HEK293 (cell line): ENCODE data around the gene SDC3.

ENCODE experiments used
- CTCF ChIA-PET: fragments of 350-600 bp; formaldehyde crosslinking; extraction: SDS; loops from one replicate; lab custom pipeline; 2021; ENCODE audit warnings: antibody characterized with exemption; lab: Yijun Ruan, JAX
- POLR2A ChIA-PET: fragments of 300-600 bp; formaldehyde crosslinking; extraction: SDS; loops from one replicate; lab custom pipeline; 2020; ENCODE audit warnings: antibody characterized with exemption, inconsistent platforms; lab: Yijun Ruan, JAX
- H3K27ac ChIP-seq: fragments of 200-500 bp; sonication (Bioruptor generic); 2 replicates; pipeline ENCODE4 v1.5.1; 2014; ENCODE audit warnings: low read depth, low read length, control low read depth, inconsistent platforms; ENCODE audit errors: extremely low read depth
- H3K36me3 ChIP-seq, 2 experiments: fragments of 200-500 bp in 1 of 2; sonication (Bioruptor generic) in 1 of 2; 1 replicate in 1 of 2; 2 replicates in 1 of 2; pipeline ENCODE4 v1.5.1; 2014 to 2017; ENCODE audit warnings: inconsistent platforms in 2 of 2, low read length in 2 of 2; ENCODE audit not compliant: control insufficient read depth in 2 of 2, insufficient read depth in 1 of 2
- H3K4me1 ChIP-seq: fragments of 200-500 bp; sonication (Bioruptor generic); 2 replicates; pipeline ENCODE4 v1.5.1; 2014; ENCODE audit warnings: mild to moderate bottlenecking, low read length, inconsistent platforms; ENCODE audit not compliant: control insufficient read depth, insufficient read depth
- H3K4me3 ChIP-seq: 2 replicates; pipeline ENCODE4 v1.5.1; 2011; ENCODE audit warnings: low read depth, mild to moderate bottlenecking, control low read depth, low read length, moderate library complexity
- H3K9me3 ChIP-seq: fragments of 200-500 bp; sonication (Bioruptor generic); 2 replicates; pipeline ENCODE4 v1.5.1; 2014; ENCODE audit warnings: low read depth, low read length, inconsistent platforms; ENCODE audit not compliant: control insufficient read depth, insufficient read depth
- KLF7 ChIP-seq: fragments of 450-650 bp; formaldehyde crosslinking; IDR thresholded peaks from 2 replicates; pipeline ENCODE4 v1.5.1; 2016; ENCODE audit warnings: missing biosample characterization, missing genetic modification characterization, borderline replicate concordance
- SETDB1 ChIP-seq: IDR thresholded peaks from one replicate; pipeline ENCODE4 v1.6.1; 2017; ENCODE audit warnings: mild to moderate bottlenecking, low read length, moderate library complexity, mixed read lengths; ENCODE audit not compliant: insufficient read length
- SP7 ChIP-seq: fragments of 450-650 bp; formaldehyde crosslinking; IDR thresholded peaks from 2 replicates; pipeline ENCODE4 v1.5.1; 2016; ENCODE audit warnings: missing biosample characterization, missing genetic modification characterization
- TSHZ1 ChIP-seq: fragments of 450-650 bp; formaldehyde crosslinking; IDR thresholded peaks from 2 replicates; pipeline ENCODE4 v1.5.1; 2016; ENCODE audit warnings: missing biosample characterization, missing genetic modification characterization, borderline replicate concordance
- ZBTB44 ChIP-seq: fragments of 450-650 bp; IDR thresholded peaks from 2 replicates; pipeline ENCODE4 v1.5.1; 2018; ENCODE audit warnings: missing biosample characterization, mild to moderate bottlenecking, missing genetic modification characterization
- ZEB2 ChIP-seq: fragments of 450-650 bp; formaldehyde crosslinking; IDR thresholded peaks from 2 replicates; pipeline ENCODE4 v1.5.1; 2016; ENCODE audit warnings: missing biosample characterization, missing genetic modification characterization
- ZFP41 ChIP-seq: fragments of 450-650 bp; formaldehyde crosslinking; IDR thresholded peaks from 2 replicates; pipeline ENCODE4 v1.5.1; 2016; ENCODE audit warnings: missing biosample characterization, missing genetic modification characterization, borderline replicate concordance
- ZIC2 ChIP-seq: fragments of 450-650 bp; formaldehyde crosslinking; IDR thresholded peaks from 2 replicates; pipeline ENCODE4 v1.5.1; 2016; ENCODE audit warnings: missing biosample characterization, missing genetic modification characterization
- ZNF112 ChIP-seq: fragments of 450-650 bp; formaldehyde crosslinking; IDR thresholded peaks from 2 replicates; pipeline ENCODE4 v1.5.0; 2017; ENCODE audit warnings: missing biosample characterization, missing genetic modification characterization
- ZNF148 ChIP-seq: fragments of 450-650 bp; formaldehyde crosslinking; IDR thresholded peaks from 2 replicates; pipeline ENCODE4 v1.5.0; 2017; ENCODE audit warnings: missing biosample characterization, missing genetic modification characterization, borderline replicate concordance
- ZNF175 ChIP-seq: fragments of 450-650 bp; formaldehyde crosslinking; IDR thresholded peaks from 2 replicates; pipeline ENCODE4 v1.5.1; 2016; ENCODE audit warnings: missing biosample characterization, missing genetic modification characterization
- ZNF202 ChIP-seq: fragments of 450-650 bp; formaldehyde crosslinking; IDR thresholded peaks from 2 replicates; pipeline ENCODE4 v1.5.1; 2016; ENCODE audit warnings: missing biosample characterization, missing genetic modification characterization, borderline replicate concordance
- ZNF223 ChIP-seq: fragments of 450-650 bp; formaldehyde crosslinking; IDR thresholded peaks from 2 replicates; pipeline ENCODE4 v1.5.1; 2016; ENCODE audit warnings: missing biosample characterization, missing genetic modification characterization
- ZNF324 ChIP-seq: fragments of 450-650 bp; formaldehyde crosslinking; IDR thresholded peaks from 2 replicates; pipeline ENCODE4 v1.5.1; 2016; ENCODE audit warnings: missing biosample characterization, missing genetic modification characterization
- ZNF585B ChIP-seq: fragments of 450-650 bp; formaldehyde crosslinking; IDR thresholded peaks from 2 replicates; pipeline ENCODE4 v1.5.1; 2016; ENCODE audit warnings: missing biosample characterization, missing genetic modification characterization
- ZNF624 ChIP-seq: fragments of 450-650 bp; formaldehyde crosslinking; IDR thresholded peaks from 2 replicates; pipeline ENCODE4 v1.5.1; 2017; ENCODE audit warnings: missing biosample characterization, missing genetic modification characterization
- ZNF626 ChIP-seq: fragments of 450-650 bp; sonication (Bioruptor Pico); formaldehyde crosslinking; IDR thresholded peaks from 2 replicates; pipeline ENCODE4 v1.5.1; 2018; ENCODE audit warnings: missing biosample characterization, missing genetic modification characterization, inconsistent platforms
- ZNF629 ChIP-seq: fragments of 450-650 bp; formaldehyde crosslinking; IDR thresholded peaks from 2 replicates; pipeline ENCODE4 v1.5.1; 2017; ENCODE audit warnings: missing biosample characterization, missing genetic modification characterization
- ZNF639 ChIP-seq: fragments of 450-650 bp; formaldehyde crosslinking; IDR thresholded peaks from 2 replicates; pipeline ENCODE4 v1.5.1; 2016; ENCODE audit warnings: missing biosample characterization, missing genetic modification characterization
- ZNF645 ChIP-seq: fragments of 450-650 bp; formaldehyde crosslinking; IDR thresholded peaks from 2 replicates; pipeline ENCODE4; 2016; ENCODE audit warnings: missing biosample characterization, missing genetic modification characterization
- ZNF768 ChIP-seq: fragments of 450-650 bp; formaldehyde crosslinking; IDR thresholded peaks from 2 replicates; pipeline ENCODE4 v1.5.1; 2018; ENCODE audit warnings: missing biosample characterization, mild to moderate bottlenecking, missing genetic modification characterization
- ZSCAN18 ChIP-seq: fragments of 450-650 bp; formaldehyde crosslinking; IDR thresholded peaks from 2 replicates; pipeline ENCODE4 v1.5.1; 2016; ENCODE audit warnings: missing biosample characterization, missing genetic modification characterization

The SDC3 gene

GRCh38 chr1:30844631-30845030 lies 63.9 kb downstream of the SDC3 start:
- Histone ChIP-seq H3K27ac (no peak overlapping the region), H3K4me3 (no peak overlapping the region), H3K36me3 (no peaks in the 10 kb centered on the region), H3K9me3 (no peaks in the 10 kb centered on the region), H3K4me1 (no peaks in the 10 kb centered on the region)
- no peak for TF ChIP-seq ZNF175 (tag by site-specific recombination)
- peak; percentile 36 for TF ChIP-seq ZNF585B (tag by site-specific recombination)
- CTCF ChIA-PET = no interaction called here
- POLR2A ChIA-PET = interaction anchor here (0.5 kb wide), 1 partner anchor 492 kb away, joined by 3 read pairs; no protein-coding TSS in a partner anchor

- Histone ChIP-seq H3K27ac (no peak overlapping the region), H3K4me1 (no peaks in the 10 kb centered on the region), H3K9me3 (no peaks in the 10 kb centered on the region), H3K36me3 (no peaks in the 10 kb centered on the region), H3K4me3 (no peak overlapping the region)
- ChIA-PET POLR2A (interaction anchor here (0.6 kb wide), 1 partner anchor 35 kb away, joined by 3 read pairs; no protein-coding TSS in a partner anchor), CTCF (interaction anchor here (1.4 kb wide), 1 partner anchor 68 kb away, joined by 4 read pairs; no protein-coding TSS in a partner anchor)
- TF ChIP-seq ZFP41 (no peak), ZNF112 (tag by site-specific recombination) (no peak), ZSCAN18 (no peak), ZIC2 (tag by site-specific recombination) (peak; percentile 95), ZNF324 (tag by site-specific recombination) (0 out of 2 replicates have a peak, but pooled peaks have one; percentile 26), ZNF639 (peak; percentile 17; the same call in 1 of the 2 replicates), SETDB1 (peak; percentile 42), ZNF148 (tag by site-specific recombination) (no peak), SP7 (tag by site-specific recombination) (peak; percentile 49; the same call in 1 of the 2 replicates), ZNF645 (tag by site-specific recombination) (no peak), ZNF223 (tag by site-specific recombination) (no peak), ZNF626 (tag by site-specific recombination) (no peak), ZNF629 (tag by site-specific recombination) (peak; percentile 65), KLF7 (no peak), ZNF768 (tag by site-specific recombination) (peak; percentile 95), ZEB2 (tag by site-specific recombination) (peak; percentile 52; the same call in 1 of the 2 replicates), TSHZ1 (tag by site-specific recombination) (0 out of 2 replicates have a peak, but pooled peaks have one; percentile 32), ZBTB44 (no peak), ZNF202 (tag by site-specific recombination) (no peak), ZNF624 (tag by site-specific recombination) (no peak)
These were observed 65.7 kb downstream of the SDC3 start for GRCh38 chr1:30842697-30843354.
